Panc1 (cell line): ENCODE results near the gene EFCC1. TPM values are rescaled to one million over a fixed set of nuclear protein-coding genes. Genes with fewer than 3 reads are reported as not detected.

ENCODE experiments used
- ATAC-seq: fragments of 200-7000 bp; cut with Tn5 transposase; 2 replicates; pipeline ENCODE4 v1.9.1; 2020; ENCODE audit warnings: mild to moderate bottlenecking, moderate library complexity
- Bru-seq: library from RNA; stranded (reverse); fragments of 400-500 nt; gene quantifications from one replicate; lab custom pipeline; 2021; lab: Mats Ljungman, UMichigan
- BruChase-seq, 2 experiments: library from RNA; stranded (reverse); fragments of 400-500 nt; gene quantifications; one replicate each; lab custom pipeline; 2021; lab: Mats Ljungman, UMichigan
- BruUV-seq: library from RNA; stranded (reverse); fragments of 400-500 nt; replicated peaks from 2 replicates; lab custom pipeline; 2021; lab: Mats Ljungman, UMichigan
- CTCF ChIA-PET: fragments of 300-600 bp; sonication (Branson Sonifier 250); formaldehyde crosslinking; loops from one replicate; lab custom pipeline; 2022; ENCODE audit warnings: antibody characterized with exemption; lab: Charles Lee
- POLR2A ChIA-PET: fragments of 300-600 bp; sonication (Branson Sonifier 250); formaldehyde crosslinking; loops from one replicate; lab custom pipeline; 2022; ENCODE audit warnings: antibody characterized with exemption; lab: Charles Lee
- DNase-seq: peaks from one replicate; pipeline ENCODE4 v3.0.0-alpha.2; 2010; ENCODE audit warnings: low read depth, low spot score
- H3K27ac ChIP-seq: 2 replicates; pipeline ENCODE4 v1.5.1; 2011; ENCODE audit warnings: mild to moderate bottlenecking, low read length, inconsistent platforms
- H3K27me3 ChIP-seq: fragments of 200-500 bp; sonication (Bioruptor generic); 2 replicates; pipeline ENCODE4 v1.6.0; 2014; ENCODE audit warnings: low read length, inconsistent platforms; ENCODE audit not compliant: control insufficient read depth, insufficient read depth
- H3K36me3 ChIP-seq: fragments of 200-500 bp; sonication (Bioruptor generic); 2 replicates; pipeline ENCODE4 v1.5.1; 2014; ENCODE audit warnings: inconsistent platforms, mild to moderate bottlenecking, low read length, moderate library complexity; ENCODE audit not compliant: control insufficient read depth, insufficient read depth
- H3K4me1 ChIP-seq: 2 replicates; pipeline ENCODE4 v1.5.1; 2011; ENCODE audit warnings: inconsistent platforms, mild to moderate bottlenecking, low read length, moderate library complexity; ENCODE audit not compliant: control insufficient read depth, insufficient read depth
- H3K4me3 ChIP-seq, 2 experiments: 2 replicates each; pipeline ENCODE4 v1.5.1; 2011 to 2012; ENCODE audit warnings: low read depth in 2 of 2, low read length in 2 of 2, mild to moderate bottlenecking in 2 of 2, inconsistent platforms in 1 of 2, moderate library complexity in 1 of 2
- H3K9me3 ChIP-seq: fragments of 200-500 bp; sonication (Bioruptor generic); 2 replicates; pipeline ENCODE4 v1.5.1; 2014; ENCODE audit warnings: low read depth, mild to moderate bottlenecking, inconsistent platforms, low read length, moderate library complexity; ENCODE audit not compliant: control insufficient read depth, insufficient read depth
- CTCF ChIP-seq: fragments of 450-650 bp; IDR thresholded peaks from 2 replicates; pipeline ENCODE4 v1.5.1; 2017; ENCODE audit warnings: mild to moderate bottlenecking
- POLR2AphosphoS5 ChIP-seq: IDR thresholded peaks from 2 replicates; pipeline ENCODE4 v1.6.1; 2012; ENCODE audit warnings: mild to moderate bottlenecking, low read depth, low read length, moderate library complexity
- REST ChIP-seq, 2 experiments: IDR thresholded peaks; 2 replicates each; pipeline ENCODE4 v1.6.1; 2011 to 2012; ENCODE audit warnings: low read depth in 2 of 2, control low read depth in 1 of 2, low read length in 1 of 2, mild to moderate bottlenecking in 1 of 2, moderate library complexity in 1 of 2; ENCODE audit not compliant: insufficient read depth in 1 of 2
- SIN3A ChIP-seq: IDR thresholded peaks from 2 replicates; pipeline ENCODE4 v1.6.1; 2012; ENCODE audit warnings: low read depth, mild to moderate bottlenecking, low read length, moderate library complexity, borderline replicate concordance; ENCODE audit not compliant: insufficient read depth
- TCF7L2 ChIP-seq: IDR thresholded peaks from 2 replicates; pipeline ENCODE4 v1.6.1; 2011; ENCODE audit warnings: mild to moderate bottlenecking, low read depth, low read length, inconsistent platforms
- in situ Hi-C: cut with HindIII; loops from 2 replicates; pipeline ENCODE4 v1.10.0; 2016; ENCODE audit warnings: low sequenced_read_pairs, low pct_unique_long_range_greater_than_20kb
- intact Hi-C: fragments of 100-400 bp; cut with micrococcal nuclease; formaldehyde crosslinking; loops from one replicate; pipeline ENCODE4 v1.10.0; 2022; ENCODE audit not compliant: unreplicated experiment
- long read RNA-seq: library from polyadenylated mRNA; unstranded; transcript quantifications from one replicate; pipeline ENCODE4 v2.0.0, GENCODE V29; 2021; ENCODE audit not compliant: unreplicated experiment
- polyA plus RNA-seq: library from polyadenylated mRNA; unstranded; fragments of >200 nt; gene quantifications from one replicate; pipeline ENCODE4 v1.2.1, GENCODE V29; 2012; ENCODE audit warnings: missing spikeins; ENCODE audit not compliant: insufficient read length
- total RNA-seq: library from RNA; stranded (reverse); gene quantifications from one replicate; pipeline ENCODE4 v1.2.1, GENCODE V29; 2021; ENCODE audit not compliant: unreplicated experiment

The EFCC1 gene
- total RNA-seq, result 0.15 TPM
- polyA plus RNA-seq, result 0.13 TPM
- percentile 23 among the genes with signal in this experiment for Bru-seq, nascent RNA
- percentile 23 among the genes with signal in this experiment for BruChase-seq, experiment 1, labeled RNA remaining after a 2-hour chase
- BruChase-seq, experiment 2, labeled RNA remaining after a 6-hour chase, result percentile 17 among the genes with signal in this experiment
- long read RNA-seq, result 0 reads

- intact Hi-C loops (no loop called here), in situ Hi-C loops (no loop called here)
- Histone ChIP-seq H3K27ac (no peak within 1 kb of the TSS), H3K36me3 (no peaks in the 10 kb centered on the region), H3K4me3 (peak within 1 kb of the TSS; percentile 32 to 33), H3K27me3 (peaks cover 23% of the 10 kb centered on the region), H3K9me3 (no peaks in the 10 kb centered on the region), H3K4me1 (peaks cover 9% of the 10 kb centered on the region; the same call in 1 of the 2 replicates)
- DNase-seq, result no peak
- ChIA-PET CTCF (no interaction called here), POLR2A (no interaction called here)
- peak; percentile 39 for ATAC-seq
- no peak for TF ChIP-seq POLR2AphosphoS5
- TF ChIP-seq SIN3A, result no peak
- TF ChIP-seq REST (IDR thresholded peaks at IDR 0.05; ENCODE audit: insufficient read depth in 1 of 2, low read depth in 2 of 2, low read length in 1 of 2), result no peak
- no peak for TF ChIP-seq CTCF
- TF ChIP-seq TCF7L2, result no peak
- no TSS peak for BruUV-seq
Measured at GRCh38 chr3:129001101-129001805, at the start of gene EFCC1. EFCC1 (plus strand) TSS chr3:129001304; CDS start chr3:129001629, 325 bp downstream.

GRCh38 chr3:128956440-128956839 is 44.7 kb upstream of the EFCC1 start:
- no peak for DNase-seq
- in situ Hi-C loops, result no loop called here
- peaks cover 8% of the 10 kb centered on the region; the same call in 1 of the 2 replicates for H3K9me3 ChIP-seq
- TF ChIP-seq CTCF (no peak), REST (IDR thresholded peaks at IDR 0.05; ENCODE audit: insufficient read depth in 1 of 2, low read depth in 2 of 2, low read length in 1 of 2) (no peak), POLR2AphosphoS5 (no peak), TCF7L2 (no peak)
- BruUV-seq, result no TSS peak
- H3K4me3 ChIP-seq, result no peak overlapping the region
- ChIA-PET POLR2A (interaction anchor here (0.5 kb wide), 1 partner anchor 264 kb away, joined by 5 read pairs; no protein-coding TSS in a partner anchor), CTCF (no interaction called here)
- ATAC-seq, result no peak
- no peak overlapping the region for H3K27ac ChIP-seq
- H3K4me1 ChIP-seq, result no peaks in the 10 kb centered on the region
- H3K27me3 ChIP-seq, result no peaks in the 10 kb centered on the region
- no peaks in the 10 kb centered on the region for H3K36me3 ChIP-seq
- intact Hi-C loops, result no loop called here
